DOHH2 (cell line): ENCODE measurements around the gene ARF3.

Experiments
- H3F3A ChIP-seq: fragments of 200-600 bp; sonication (generic), shearing (Covaris generic); 2 replicates; pipeline ENCODE4 v1.6.0; 2016; ENCODE audit warnings: antibody characterized with exemption, mild to moderate bottlenecking; ENCODE audit not compliant: control insufficient read depth, insufficient read depth
- H3K27ac ChIP-seq: fragments of 200-600 bp; sonication (generic); 2 replicates; pipeline ENCODE4 v1.5.1; 2014; ENCODE audit warnings: low read depth, mild to moderate bottlenecking, low read length, moderate library complexity
- H3K27me3 ChIP-seq: fragments of 200-600 bp; sonication (generic); 2 replicates; pipeline ENCODE4 v1.6.1; 2014; ENCODE audit warnings: mild to moderate bottlenecking, low read length, mixed read lengths; ENCODE audit not compliant: control insufficient read depth
- H3K36me3 ChIP-seq: fragments of 200-600 bp; sonication (generic); 2 replicates; pipeline ENCODE4 v1.6.1; 2014; ENCODE audit warnings: mild to moderate bottlenecking, low read length, moderate library complexity, mixed read lengths; ENCODE audit not compliant: control insufficient read depth
- H3K4me1 ChIP-seq: fragments of 200-600 bp; sonication (generic); 2 replicates; pipeline ENCODE4 v1.6.1; 2014; ENCODE audit warnings: mild to moderate bottlenecking, low read length, mixed read lengths; ENCODE audit not compliant: control insufficient read depth
- H3K4me2 ChIP-seq: fragments of 200-600 bp; sonication (generic); 2 replicates; pipeline ENCODE4 v1.6.0; 2014; ENCODE audit warnings: mild to moderate bottlenecking, low read length, moderate library complexity
- H3K4me3 ChIP-seq: fragments of 200-600 bp; sonication (generic); 2 replicates; pipeline ENCODE4 v1.5.1; 2014; ENCODE audit warnings: mild to moderate bottlenecking, low read length, mixed read lengths
- H3K79me2 ChIP-seq: fragments of 200-600 bp; sonication (generic); 2 replicates; pipeline ENCODE4 v1.6.1; 2014; ENCODE audit warnings: mild to moderate bottlenecking, low read length, mixed read lengths; ENCODE audit not compliant: control insufficient read depth
- H3K9me2 ChIP-seq: fragments of 200-600 bp; sonication (generic); replicated peaks from 2 replicates; pipeline ENCODE4 v1.6.1; 2014; ENCODE audit warnings: mild to moderate bottlenecking, low read length, mixed read lengths; ENCODE audit not compliant: control insufficient read depth
- H3K9me3 ChIP-seq: fragments of 200-600 bp; sonication (generic); 2 replicates; pipeline ENCODE4 v1.6.1; 2014; ENCODE audit warnings: antibody characterized with exemption, low read length, mixed read lengths; ENCODE audit not compliant: control insufficient read depth, insufficient read depth
- H4K20me1 ChIP-seq: fragments of 200-600 bp; sonication (generic); 2 replicates; pipeline ENCODE4 v1.6.0; 2014; ENCODE audit warnings: low read depth, mild to moderate bottlenecking, antibody characterized with exemption, low read length, moderate library complexity; ENCODE audit not compliant: control insufficient read depth, insufficient read depth
- EZH2phosphoT487 ChIP-seq: fragments of 200-600 bp; sonication (generic); IDR thresholded peaks from 2 replicates; pipeline ENCODE4 v1.6.1; 2017; ENCODE audit warnings: borderline replicate concordance, mild to moderate bottlenecking, antibody characterized with exemption, low read length, moderate library complexity, mixed read lengths
- TF ChIP-seq, protein P1 (sequence below): fragments of 200-600 bp; sonication (generic); IDR thresholded peaks from one replicate; pipeline ENCODE4 v1.5.1; 2014; ENCODE audit warnings: antibody characterized with exemption, mild to moderate bottlenecking, low read depth, low read length; ENCODE audit not compliant: poor library complexity, severe bottlenecking

ARF3 gene

DNA sequence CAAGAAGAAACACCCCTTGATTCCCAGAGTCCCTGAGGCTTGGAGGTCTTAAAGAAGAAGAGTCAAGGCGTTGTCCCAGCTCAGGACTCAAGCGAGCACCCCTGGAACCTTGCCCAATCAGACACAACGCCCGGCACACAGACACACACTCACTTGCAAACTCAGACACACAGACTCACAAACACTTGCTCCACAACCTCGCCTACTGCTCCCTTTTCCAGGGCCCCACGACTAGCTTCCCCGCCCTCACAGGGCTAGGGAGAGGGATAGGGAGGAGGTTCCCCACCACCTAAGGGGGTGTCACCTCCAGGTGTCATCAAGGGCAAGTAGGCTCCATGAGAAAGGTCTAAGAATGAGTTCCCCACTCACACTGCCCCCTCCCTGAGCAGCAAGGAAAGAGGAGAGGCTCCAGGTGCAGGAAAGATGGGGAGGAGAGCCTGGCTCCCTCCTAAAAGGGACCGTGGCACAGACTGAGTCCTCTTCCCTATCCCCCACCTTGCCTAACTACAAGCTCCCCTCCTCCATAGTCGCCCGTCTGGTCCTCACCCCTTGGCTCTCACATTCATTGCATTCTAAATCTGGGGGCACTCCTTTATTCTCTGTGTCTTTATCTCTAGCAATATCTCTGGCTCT lies 13.5 kb upstream of the ARF3 start:
- no peak for TF ChIP-seq EZH2phosphoT487
- TF ChIP-seq, protein P1, sequence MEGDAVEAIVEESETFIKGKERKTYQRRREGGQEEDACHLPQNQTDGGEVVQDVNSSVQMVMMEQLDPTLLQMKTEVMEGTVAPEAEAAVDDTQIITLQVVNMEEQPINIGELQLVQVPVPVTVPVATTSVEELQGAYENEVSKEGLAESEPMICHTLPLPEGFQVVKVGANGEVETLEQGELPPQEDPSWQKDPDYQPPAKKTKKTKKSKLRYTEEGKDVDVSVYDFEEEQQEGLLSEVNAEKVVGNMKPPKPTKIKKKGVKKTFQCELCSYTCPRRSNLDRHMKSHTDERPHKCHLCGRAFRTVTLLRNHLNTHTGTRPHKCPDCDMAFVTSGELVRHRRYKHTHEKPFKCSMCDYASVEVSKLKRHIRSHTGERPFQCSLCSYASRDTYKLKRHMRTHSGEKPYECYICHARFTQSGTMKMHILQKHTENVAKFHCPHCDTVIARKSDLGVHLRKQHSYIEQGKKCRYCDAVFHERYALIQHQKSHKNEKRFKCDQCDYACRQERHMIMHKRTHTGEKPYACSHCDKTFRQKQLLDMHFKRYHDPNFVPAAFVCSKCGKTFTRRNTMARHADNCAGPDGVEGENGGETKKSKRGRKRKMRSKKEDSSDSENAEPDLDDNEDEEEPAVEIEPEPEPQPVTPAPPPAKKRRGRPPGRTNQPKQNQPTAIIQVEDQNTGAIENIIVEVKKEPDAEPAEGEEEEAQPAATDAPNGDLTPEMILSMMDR: no peak
- Histone ChIP-seq H3K4me2 (peak overlapping the region; percentile 76), H4K20me1 (no peaks in the 10 kb centered on the region; the same call in 1 of the 2 replicates), H3K4me3 (peak overlapping the region; percentile 66), H3K36me3 (no peaks in the 10 kb centered on the region), H3K9me3 (no peaks in the 10 kb centered on the region), H3K4me1 (peaks cover 35% of the 10 kb centered on the region), H3K79me2 (no peaks in the 10 kb centered on the region), H3K27me3 (peaks cover 60% of the 10 kb centered on the region), H3F3A (no peaks in the 10 kb centered on the region; the same call in 1 of the 2 replicates), H3K9me2 (no peaks in the 10 kb centered on the region), H3K27ac (no peak overlapping the region)

DNA sequence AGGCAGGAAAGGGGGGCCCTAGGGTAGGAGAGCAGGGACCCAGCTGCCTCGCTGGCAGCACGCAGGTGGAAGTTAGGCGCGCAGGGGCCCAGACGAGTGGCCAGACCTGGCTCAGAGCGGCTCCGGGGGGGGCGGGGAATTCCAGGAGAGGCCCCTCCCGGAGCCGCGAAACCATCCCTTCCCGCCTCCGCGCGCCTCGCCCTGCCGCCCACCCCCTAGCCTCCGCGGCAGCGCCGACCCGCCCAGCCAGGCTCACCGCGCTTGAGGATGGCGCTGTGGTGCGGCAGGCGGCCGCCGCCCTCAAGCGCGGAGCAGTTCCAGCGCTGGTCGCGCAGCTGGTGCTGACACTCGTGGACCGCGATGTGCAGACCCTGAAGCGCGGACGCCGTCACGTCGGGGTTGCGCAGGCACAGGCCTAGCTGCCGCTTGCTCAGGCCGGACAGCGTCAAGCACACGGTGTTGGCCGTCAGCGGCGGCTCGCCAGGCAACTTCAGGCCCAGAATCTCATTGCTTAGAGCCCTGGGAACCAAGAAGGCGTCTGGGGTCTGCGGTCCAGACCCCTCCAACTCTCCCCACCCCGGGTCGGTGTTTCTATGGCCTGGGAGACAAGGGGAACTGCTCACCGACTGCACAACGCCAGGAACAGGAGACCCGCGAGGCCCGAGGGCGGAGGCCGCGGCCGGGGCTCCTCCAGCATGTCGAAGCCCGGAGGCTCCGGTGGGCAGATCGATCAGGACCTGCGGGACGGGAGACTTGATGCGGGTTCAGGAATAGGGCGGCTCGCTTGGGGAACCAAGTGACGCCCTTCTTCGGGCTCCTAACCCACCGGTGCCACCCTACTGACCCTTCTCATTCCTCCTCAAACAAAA lies 12.8 kb upstream of the ARF3 start:
- Histone ChIP-seq H3K27ac (no peak overlapping the region), H3K79me2 (no peaks in the 10 kb centered on the region), H3K36me3 (no peaks in the 10 kb centered on the region), H3K4me2 (peak overlapping the region; percentile 20; the same call in 1 of the 2 replicates), H3K27me3 (peaks cover 60% of the 10 kb centered on the region), H3K9me2 (no peaks in the 10 kb centered on the region), H4K20me1 (no peaks in the 10 kb centered on the region; the same call in 1 of the 2 replicates), H3K4me1 (peaks cover 36% of the 10 kb centered on the region), H3K4me3 (no peak overlapping the region; the same call in 1 of the 2 replicates), H3F3A (no peaks in the 10 kb centered on the region; the same call in 1 of the 2 replicates), H3K9me3 (no peaks in the 10 kb centered on the region)
- TF ChIP-seq, protein P1: no peak
- TF ChIP-seq EZH2phosphoT487: no peak

DNA sequence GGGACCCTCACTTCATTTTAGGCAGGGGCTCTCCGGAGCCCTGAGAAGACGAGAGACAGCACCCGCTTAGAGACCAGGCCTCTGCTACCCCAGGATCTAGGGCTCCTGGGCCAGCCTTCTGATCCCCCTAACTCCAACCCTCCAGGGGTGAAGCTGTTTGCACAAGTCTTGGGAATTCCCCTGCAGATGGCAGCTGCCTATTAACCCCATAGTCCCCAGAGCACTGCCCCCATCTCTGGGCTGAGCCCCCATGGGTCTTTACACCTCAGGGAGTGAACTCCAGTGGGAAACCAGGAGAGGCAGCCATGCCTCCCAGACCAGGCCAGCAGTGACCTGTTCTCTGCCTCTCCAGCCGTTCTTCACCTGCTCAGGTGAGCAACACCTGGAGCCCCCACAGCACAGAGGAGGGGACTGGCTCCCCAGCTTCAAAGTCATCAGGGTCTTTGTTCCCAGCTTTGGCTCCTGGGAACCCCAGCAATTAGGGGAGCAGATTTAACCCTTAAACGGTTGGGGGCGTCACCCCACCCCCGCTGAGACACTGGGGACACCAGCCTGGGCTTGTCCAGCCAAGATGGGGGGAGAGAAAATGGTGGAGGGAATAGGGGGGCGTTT lies 12.0 kb upstream of the ARF3 start:
- Histone ChIP-seq H3K27ac (no peak overlapping the region), H3K27me3 (peaks cover 56% of the 10 kb centered on the region), H3K79me2 (no peaks in the 10 kb centered on the region), H3K9me2 (no peaks in the 10 kb centered on the region), H4K20me1 (no peaks in the 10 kb centered on the region; the same call in 1 of the 2 replicates), H3K9me3 (no peaks in the 10 kb centered on the region), H3K36me3 (no peaks in the 10 kb centered on the region), H3K4me2 (no peak overlapping the region), H3K4me3 (no peak overlapping the region), H3F3A (no peaks in the 10 kb centered on the region; the same call in 1 of the 2 replicates), H3K4me1 (peaks cover 36% of the 10 kb centered on the region)
- TF ChIP-seq, protein P1: no peak
- TF ChIP-seq EZH2phosphoT487: no peak; the same call in 1 of the 2 replicates
